ENCODE data around the gene IL17RE.
A peak's percentile ranks its signal among the peaks of the same experiment; 100 is the strongest.

Gene IL17RE

DNA sequence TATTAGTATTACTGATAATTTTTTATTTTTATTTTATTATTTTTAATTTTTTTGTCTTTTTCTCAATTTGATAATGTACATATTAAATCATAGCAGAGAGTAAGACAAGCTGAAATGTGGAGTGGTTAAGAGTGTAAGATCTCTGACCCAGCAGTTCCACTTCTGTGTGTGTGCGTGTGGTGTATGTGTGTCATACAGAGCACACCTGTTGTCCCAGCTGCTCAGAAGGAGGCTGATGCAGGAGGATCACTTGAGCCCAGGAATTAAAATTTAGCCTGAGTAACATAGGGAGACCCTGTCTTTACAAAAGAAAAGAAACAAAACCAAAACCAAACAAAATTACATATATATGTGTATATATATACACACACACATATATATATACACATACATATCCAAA, 21.2 kb upstream of the IL17RE start:
- H3K36me3 ChIP-seq (ENCODE audit: insufficient read depth, low read length), result no peaks in the 10 kb centered on the region
- H3K4me3 ChIP-seq (ENCODE audit: low read depth, low read length), result no peak overlapping the region
- H3K79me2 ChIP-seq (ENCODE audit: control insufficient read depth, insufficient read depth, low read length, unreplicated experiment), result no peaks in the 10 kb centered on the region
- H3K27ac ChIP-seq (ENCODE audit: low read depth, low read length), result no peak overlapping the region
- H3K27me3 ChIP-seq (ENCODE audit: insufficient read depth, low read length), result no peaks in the 10 kb centered on the region
- no peak overlapping the region for H2AFZ ChIP-seq (ENCODE audit: low read length, unreplicated experiment)
- H3K4me1 ChIP-seq (ENCODE audit: control insufficient read depth, insufficient read depth, low read length, unreplicated experiment), result peaks cover 27% of the 10 kb centered on the region

DNA sequence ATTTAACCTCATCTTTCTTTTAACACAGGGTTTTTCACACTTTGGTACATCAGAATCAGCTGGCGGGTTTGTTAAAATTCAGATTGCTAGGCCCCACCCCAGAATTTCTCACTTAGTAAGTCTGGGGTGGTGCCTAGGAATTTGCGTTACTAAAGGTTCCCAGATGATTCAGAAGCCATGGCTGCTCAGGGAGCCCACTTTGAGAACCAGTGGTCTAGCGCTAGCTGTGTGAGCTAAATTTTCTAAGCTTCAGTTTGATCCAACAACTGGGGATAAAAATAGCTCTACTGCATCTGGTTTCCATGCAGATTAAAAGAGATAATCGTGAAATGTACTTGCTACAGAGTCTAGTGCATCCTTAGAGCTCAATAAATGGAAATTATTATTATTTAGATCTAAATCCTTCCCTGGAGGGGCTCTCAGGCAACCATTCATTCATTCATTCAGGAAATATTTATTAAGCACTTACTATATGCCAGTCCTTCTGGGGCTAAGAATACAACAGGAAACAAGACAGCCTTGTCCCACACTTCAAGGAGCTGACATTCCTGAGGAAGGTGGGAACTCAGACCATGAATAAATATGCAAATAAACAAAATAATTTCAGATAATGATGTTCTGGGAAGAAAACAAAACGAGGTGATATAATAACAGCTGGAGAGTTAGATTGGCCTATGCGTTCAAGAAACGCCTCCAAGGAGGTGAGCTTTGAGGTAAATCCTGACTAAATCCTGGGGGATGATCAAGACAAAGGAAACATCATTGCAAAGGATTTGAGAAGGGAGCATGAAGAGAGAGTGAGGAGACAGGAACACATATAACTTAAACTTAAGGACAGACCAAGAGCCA, 18.7 kb upstream of the IL17RE start:
- Histone ChIP-seq H2AFZ (ENCODE audit: low read length, unreplicated experiment) (no peak overlapping the region), H3K27ac (ENCODE audit: low read depth, low read length) (peak overlapping the region; percentile 83)

DNA sequence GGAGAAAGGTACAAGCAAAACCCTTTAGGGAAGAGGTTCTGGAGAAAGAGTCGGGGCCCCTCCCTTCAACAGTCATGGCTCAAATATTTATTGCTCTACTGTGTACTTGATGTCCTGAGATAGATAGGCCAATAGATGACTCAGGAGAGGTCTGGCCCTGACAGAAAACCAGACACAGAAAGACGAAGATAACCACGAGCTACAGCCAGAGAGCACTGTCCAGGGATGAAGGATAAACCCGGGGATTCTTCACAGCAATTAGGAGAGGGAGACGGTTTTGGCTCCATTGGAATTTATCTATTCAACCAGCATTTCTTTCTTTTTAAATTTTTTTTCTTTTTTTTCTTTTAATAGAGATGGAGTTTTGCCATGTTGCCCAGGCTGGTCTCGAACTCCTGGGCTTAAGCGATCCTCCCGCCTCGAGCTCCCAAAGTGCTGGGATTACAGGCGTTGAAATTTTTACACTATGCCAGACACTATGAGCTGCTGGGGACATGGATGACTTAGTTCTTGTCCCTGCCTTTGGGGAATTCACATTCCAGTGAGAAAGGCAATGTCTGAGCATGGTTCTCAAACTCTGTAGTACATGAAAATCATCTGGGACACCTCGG, 18.0 kb upstream of the IL17RE start:
- H3K4me1 ChIP-seq (ENCODE audit: control insufficient read depth, insufficient read depth, low read length, unreplicated experiment), result peaks cover 13% of the 10 kb centered on the region
- no peaks in the 10 kb centered on the region for H3K27me3 ChIP-seq (ENCODE audit: insufficient read depth, low read length)
- no peaks in the 10 kb centered on the region for H3K79me2 ChIP-seq (ENCODE audit: control insufficient read depth, insufficient read depth, low read length, unreplicated experiment)
- H3K36me3 ChIP-seq (ENCODE audit: insufficient read depth, low read length), result no peaks in the 10 kb centered on the region
- no peak overlapping the region for H3K4me3 ChIP-seq (ENCODE audit: low read depth, low read length)
- no peak overlapping the region for H2AFZ ChIP-seq (ENCODE audit: low read length, unreplicated experiment)
- H3K27ac ChIP-seq (ENCODE audit: low read depth, low read length), result peak overlapping the region; percentile 83

More for the DNA sequence above, 18.7 kb upstream of the IL17RE start:
- H3K36me3 ChIP-seq (ENCODE audit: insufficient read depth, low read length), result no peaks in the 10 kb centered on the region
- H3K4me3 ChIP-seq (ENCODE audit: low read depth, low read length), result peak overlapping the region; percentile 23; the same call in 1 of the 2 replicates
- no peaks in the 10 kb centered on the region for H3K79me2 ChIP-seq (ENCODE audit: control insufficient read depth, insufficient read depth, low read length, unreplicated experiment)
- H3K4me1 ChIP-seq (ENCODE audit: control insufficient read depth, insufficient read depth, low read length, unreplicated experiment), result peaks cover 19% of the 10 kb centered on the region
- H3K27me3 ChIP-seq (ENCODE audit: insufficient read depth, low read length), result no peaks in the 10 kb centered on the region

DNA sequence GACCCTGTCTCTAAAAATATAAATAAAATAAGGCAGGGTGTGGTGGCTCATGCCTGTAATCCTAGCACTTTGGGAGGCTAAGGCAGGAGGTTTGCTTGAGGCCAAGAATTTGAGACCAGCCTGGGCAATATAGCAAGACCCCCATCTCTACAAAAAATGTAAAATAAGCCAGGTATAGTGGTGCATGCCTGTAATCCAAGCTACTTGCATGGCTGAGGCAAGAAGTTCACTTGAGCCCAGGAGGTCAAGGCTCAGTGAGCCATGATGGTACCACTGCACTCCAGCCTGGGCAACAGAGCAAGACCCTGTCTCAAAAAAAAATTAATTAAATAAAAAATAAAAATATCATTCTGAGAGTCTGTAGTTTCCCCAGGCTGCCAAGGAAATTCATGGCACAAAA, 16.3 kb upstream of the IL17RE start:
- Histone ChIP-seq H3K36me3 (ENCODE audit: insufficient read depth, low read length) (no peaks in the 10 kb centered on the region), H3K4me3 (ENCODE audit: low read depth, low read length) (no peak overlapping the region), H3K27ac (ENCODE audit: low read depth, low read length) (no peak overlapping the region), H3K27me3 (ENCODE audit: insufficient read depth, low read length) (no peaks in the 10 kb centered on the region), H3K4me1 (ENCODE audit: control insufficient read depth, insufficient read depth, low read length, unreplicated experiment) (peaks cover 17% of the 10 kb centered on the region), H2AFZ (ENCODE audit: low read length, unreplicated experiment) (no peak overlapping the region), H3K79me2 (ENCODE audit: control insufficient read depth, insufficient read depth, low read length, unreplicated experiment) (peaks cover 9% of the 10 kb centered on the region)

DNA sequence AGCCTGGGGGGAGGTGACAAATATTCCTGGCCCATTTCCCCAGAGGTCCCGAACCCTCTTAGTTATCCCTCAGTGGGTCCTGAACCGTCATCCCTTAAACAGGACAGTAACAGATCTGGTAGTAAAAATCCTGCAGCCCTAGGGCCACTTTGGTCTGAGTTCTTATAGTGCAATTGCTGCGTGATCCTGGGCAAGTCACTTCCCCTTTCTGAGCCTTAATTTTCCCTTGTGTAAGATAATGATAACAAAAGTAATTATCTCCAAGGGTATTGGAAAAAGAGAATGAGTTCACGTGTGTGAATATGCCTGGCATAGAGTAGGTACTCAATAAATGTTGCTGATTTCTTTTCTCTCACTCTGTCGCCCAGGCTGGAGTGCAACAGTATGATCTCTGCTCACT, 15.2 kb upstream of the IL17RE start:
- H3K79me2 ChIP-seq (ENCODE audit: control insufficient read depth, insufficient read depth, low read length, unreplicated experiment), result peaks cover 17% of the 10 kb centered on the region
- no peak overlapping the region for H3K4me3 ChIP-seq (ENCODE audit: low read depth, low read length)
- H3K27ac ChIP-seq (ENCODE audit: low read depth, low read length), result no peak overlapping the region
- H3K36me3 ChIP-seq (ENCODE audit: insufficient read depth, low read length), result peaks cover 5% of the 10 kb centered on the region
- no peaks in the 10 kb centered on the region for H3K27me3 ChIP-seq (ENCODE audit: insufficient read depth, low read length)
- H3K4me1 ChIP-seq (ENCODE audit: control insufficient read depth, insufficient read depth, low read length, unreplicated experiment), result peaks cover 18% of the 10 kb centered on the region
- H2AFZ ChIP-seq (ENCODE audit: low read length, unreplicated experiment), result no peak overlapping the region

DNA sequence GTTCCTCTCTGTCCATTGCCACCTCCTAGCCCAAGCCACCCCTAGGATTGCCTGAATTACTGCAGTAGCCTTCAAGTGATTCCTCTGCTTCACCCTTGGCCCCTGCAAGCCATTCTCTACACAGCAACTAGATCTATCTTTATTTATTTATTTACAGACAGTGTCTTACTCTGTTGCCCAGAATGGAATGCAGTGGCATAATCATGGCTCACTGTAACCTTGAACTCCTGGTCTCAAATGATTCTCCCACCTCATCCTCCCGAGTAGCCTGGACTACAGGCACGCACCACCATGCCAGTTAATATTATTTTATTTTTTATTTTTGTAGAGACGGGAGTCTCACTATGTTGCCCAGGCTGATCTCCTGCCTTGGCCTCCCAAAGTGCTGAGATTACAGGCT, 14.1 kb upstream of the IL17RE start:
- Histone ChIP-seq H3K36me3 (ENCODE audit: insufficient read depth, low read length) (peaks cover 16% of the 10 kb centered on the region), H3K4me1 (ENCODE audit: control insufficient read depth, insufficient read depth, low read length, unreplicated experiment) (peaks cover 28% of the 10 kb centered on the region), H3K27me3 (ENCODE audit: insufficient read depth, low read length) (no peaks in the 10 kb centered on the region), H2AFZ (ENCODE audit: low read length, unreplicated experiment) (no peak overlapping the region), H3K27ac (ENCODE audit: low read depth, low read length) (no peak overlapping the region), H3K79me2 (ENCODE audit: control insufficient read depth, insufficient read depth, low read length, unreplicated experiment) (peaks cover 26% of the 10 kb centered on the region), H3K4me3 (ENCODE audit: low read depth, low read length) (no peak overlapping the region)

DNA sequence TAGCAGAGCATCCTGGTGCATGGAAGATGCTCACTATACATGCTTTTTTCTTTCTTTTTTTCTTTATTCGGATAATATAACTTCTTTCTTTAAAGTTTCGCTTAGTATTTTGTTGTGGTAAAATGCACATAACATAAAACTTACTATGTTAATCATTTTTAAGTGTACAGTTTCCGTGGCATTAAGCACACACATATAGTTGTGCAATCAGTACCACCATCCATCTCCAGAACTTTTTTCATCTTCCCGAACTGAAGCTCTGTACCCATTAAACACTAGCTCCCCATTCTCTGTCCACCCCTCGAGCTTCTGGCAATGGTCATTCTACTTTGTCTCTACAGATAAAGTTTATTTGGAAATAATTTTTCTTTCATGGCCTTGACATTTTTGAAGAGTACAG, 13.2 kb upstream of the IL17RE start:
- Histone ChIP-seq H3K27me3 (ENCODE audit: insufficient read depth, low read length) (no peaks in the 10 kb centered on the region), H3K79me2 (ENCODE audit: control insufficient read depth, insufficient read depth, low read length, unreplicated experiment) (peaks cover 26% of the 10 kb centered on the region), H3K36me3 (ENCODE audit: insufficient read depth, low read length) (peaks cover 20% of the 10 kb centered on the region), H3K4me3 (ENCODE audit: low read depth, low read length) (no peak overlapping the region), H3K27ac (ENCODE audit: low read depth, low read length) (no peak overlapping the region), H2AFZ (ENCODE audit: low read length, unreplicated experiment) (no peak overlapping the region), H3K4me1 (ENCODE audit: control insufficient read depth, insufficient read depth, low read length, unreplicated experiment) (peaks cover 27% of the 10 kb centered on the region)

DNA sequence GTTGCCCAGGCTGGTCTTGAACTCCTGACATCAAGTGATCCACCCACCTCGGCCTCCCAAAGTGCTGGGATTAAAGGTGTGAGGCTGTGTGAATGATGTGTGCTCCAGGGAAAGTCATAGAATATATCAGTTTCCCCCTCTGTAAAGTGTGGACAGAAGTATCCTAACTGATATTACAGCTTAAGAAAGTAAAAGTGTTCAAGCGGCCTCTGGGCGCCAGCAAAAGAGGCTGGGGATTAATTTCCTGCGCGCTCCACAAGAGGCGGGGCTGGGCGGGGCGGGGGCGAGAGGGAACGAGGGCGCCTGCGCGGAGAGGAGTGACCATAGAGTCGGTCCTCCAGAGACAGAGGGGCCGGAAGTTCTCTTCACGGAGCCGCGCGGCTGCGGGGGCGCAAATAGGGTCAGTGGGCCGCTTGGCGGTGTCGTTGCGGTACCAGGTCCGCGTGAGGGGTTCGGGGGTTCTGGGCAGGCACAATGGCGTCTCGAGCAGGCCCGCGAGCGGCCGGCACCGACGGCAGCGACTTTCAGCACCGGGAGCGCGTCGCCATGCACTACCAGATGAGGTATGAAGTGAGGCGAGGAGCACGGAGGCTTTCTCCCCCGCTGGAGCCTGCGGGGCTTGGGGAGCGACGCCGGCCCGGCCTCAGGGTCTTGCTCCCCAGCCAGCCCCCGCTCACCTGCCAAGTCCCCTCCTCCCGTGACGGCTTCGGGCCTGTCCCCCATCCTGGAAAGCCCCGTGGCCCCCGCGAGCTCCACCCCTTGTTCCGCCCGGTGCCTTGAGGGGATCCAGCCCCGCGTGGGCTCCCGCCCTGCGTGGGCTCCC, 12.2 kb upstream of the IL17RE start, which contains the start of gene JAGN1:
JAGN1 (plus strand) TSS at position 362 of the 823 bp plus-strand sequence; CDS start at position 475, 113 bp downstream.
- Histone ChIP-seq H3K4me3 (ENCODE audit: low read depth, low read length) (peak within 1 kb of the TSS; percentile 100), H3K36me3 (ENCODE audit: insufficient read depth, low read length) (peaks cover 25% of the 10 kb centered on the region), H3K79me2 (ENCODE audit: control insufficient read depth, insufficient read depth, low read length, unreplicated experiment) (peaks cover 29% of the 10 kb centered on the region), H3K27me3 (ENCODE audit: insufficient read depth, low read length) (no peaks in the 10 kb centered on the region), H2AFZ (ENCODE audit: low read length, unreplicated experiment) (peak within 1 kb of the TSS; percentile 72), H3K4me1 (ENCODE audit: control insufficient read depth, insufficient read depth, low read length, unreplicated experiment) (peaks cover 28% of the 10 kb centered on the region), H3K27ac (ENCODE audit: low read depth, low read length) (peak within 1 kb of the TSS; percentile 89)

DNA sequence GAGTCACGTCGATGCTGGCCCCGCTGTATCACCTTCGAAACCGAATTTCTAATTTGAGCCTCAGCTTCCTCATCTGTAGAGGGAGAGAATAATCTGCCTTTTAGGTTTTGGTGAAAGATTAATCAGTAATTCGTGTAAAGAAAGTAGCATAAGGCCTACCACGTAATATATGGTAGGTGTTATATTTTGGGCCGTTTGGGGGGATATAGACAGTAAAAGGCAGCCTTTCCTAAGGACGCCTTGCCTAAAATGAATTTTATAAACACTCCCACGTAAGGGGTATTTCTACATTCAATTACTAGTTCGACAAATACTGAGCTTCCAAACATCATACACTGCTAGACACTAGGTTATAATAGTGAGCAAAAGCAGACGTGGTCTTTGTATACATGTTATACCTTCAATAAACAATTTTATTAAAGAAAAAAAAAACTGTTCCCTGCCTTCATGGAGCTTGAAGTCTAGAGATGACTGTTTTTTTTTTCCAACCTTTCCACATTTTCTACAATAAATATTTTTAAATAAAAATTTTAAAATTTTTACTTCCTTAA, 11.5 kb upstream of the IL17RE start:
- Histone ChIP-seq H3K36me3 (ENCODE audit: insufficient read depth, low read length) (peaks cover 25% of the 10 kb centered on the region), H2AFZ (ENCODE audit: low read length, unreplicated experiment) (peak overlapping the region; percentile 72), H3K4me3 (ENCODE audit: low read depth, low read length) (peak overlapping the region; percentile 100), H3K79me2 (ENCODE audit: control insufficient read depth, insufficient read depth, low read length, unreplicated experiment) (peaks cover 29% of the 10 kb centered on the region), H3K27me3 (ENCODE audit: insufficient read depth, low read length) (no peaks in the 10 kb centered on the region), H3K4me1 (ENCODE audit: control insufficient read depth, insufficient read depth, low read length, unreplicated experiment) (peaks cover 30% of the 10 kb centered on the region), H3K27ac (ENCODE audit: low read depth, low read length) (peak overlapping the region; percentile 89)

DNA sequence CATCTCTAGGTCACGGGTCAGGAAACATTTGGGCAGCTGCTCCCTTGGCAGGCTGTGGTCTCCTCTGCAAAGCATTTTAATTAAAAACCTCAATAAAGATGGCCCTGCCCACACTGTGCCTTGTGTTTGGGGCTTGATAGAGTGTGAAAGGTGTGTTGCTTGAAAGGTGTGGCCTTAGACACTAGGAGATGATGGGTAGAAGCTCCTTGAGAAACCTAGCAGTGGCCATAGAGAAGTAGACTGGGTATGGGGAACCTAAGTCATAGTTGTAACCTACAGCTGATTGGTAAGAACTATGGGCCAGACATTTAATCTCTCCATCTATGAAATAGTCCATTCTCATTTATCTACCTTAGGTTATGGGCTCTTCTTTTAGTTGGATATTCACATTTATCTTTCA, 8.9 kb upstream of the IL17RE start:
- no peaks in the 10 kb centered on the region for H3K27me3 ChIP-seq (ENCODE audit: insufficient read depth, low read length)
- H3K36me3 ChIP-seq (ENCODE audit: insufficient read depth, low read length), result peaks cover 25% of the 10 kb centered on the region
- H3K27ac ChIP-seq (ENCODE audit: low read depth, low read length), result peak overlapping the region; percentile 90
- H3K4me3 ChIP-seq (ENCODE audit: low read depth, low read length), result peak overlapping the region; percentile 29
- peaks cover 55% of the 10 kb centered on the region for H3K4me1 ChIP-seq (ENCODE audit: control insufficient read depth, insufficient read depth, low read length, unreplicated experiment)
- no peak overlapping the region for H2AFZ ChIP-seq (ENCODE audit: low read length, unreplicated experiment)
- peaks cover 29% of the 10 kb centered on the region for H3K79me2 ChIP-seq (ENCODE audit: control insufficient read depth, insufficient read depth, low read length, unreplicated experiment)

Data from ACC112 (cell line).